ENCODE measurements around the gene FAM9C.

The FAM9C gene

DNA sequence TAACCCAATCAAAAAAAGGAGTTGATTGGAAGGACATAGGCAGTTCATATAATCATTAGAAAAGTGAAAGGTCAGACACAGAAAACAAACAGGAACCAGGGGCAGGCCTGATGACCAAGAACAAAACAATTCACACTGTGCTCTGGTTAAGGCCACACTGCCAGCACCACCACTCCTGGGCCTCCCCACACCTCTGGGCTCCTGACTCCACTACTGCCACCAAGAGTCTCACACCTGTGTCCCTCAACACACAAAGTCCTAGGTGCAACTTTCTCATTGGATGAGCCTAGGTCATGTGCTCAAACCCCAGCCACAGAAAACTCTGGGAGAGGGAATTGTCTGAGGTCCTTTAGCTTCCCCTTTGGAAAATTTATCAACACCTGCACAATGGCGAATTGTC lies 11.1 kb upstream of the FAM9C start:
- Histone ChIP-seq H3K9me3 (ENCODE audit: control insufficient read depth in 2 of 2, low read length in 2 of 2) (no peaks in the 10 kb centered on the region), H3K36me3 (ENCODE audit: control insufficient read depth in 2 of 2, insufficient read depth in 2 of 2, low read length in 2 of 2) (no peaks in the 10 kb centered on the region), H3K27ac (ENCODE audit: low read length) (no peak overlapping the region), H3K27me3 (ENCODE audit: control insufficient read depth in 1 of 2, insufficient read depth in 2 of 2, low read length in 2 of 2) (peaks cover 0 to 6% of the 10 kb centered on the region in 2 donors), H3K9ac (ENCODE audit: low read length in 2 of 2) (no peak overlapping the region), H3K4me3 (ENCODE audit: low read length in 2 of 2) (no peak overlapping the region), H3K4me1 (ENCODE audit: control insufficient read depth, insufficient read depth, low read length) (peaks cover 3% of the 10 kb centered on the region)

DNA sequence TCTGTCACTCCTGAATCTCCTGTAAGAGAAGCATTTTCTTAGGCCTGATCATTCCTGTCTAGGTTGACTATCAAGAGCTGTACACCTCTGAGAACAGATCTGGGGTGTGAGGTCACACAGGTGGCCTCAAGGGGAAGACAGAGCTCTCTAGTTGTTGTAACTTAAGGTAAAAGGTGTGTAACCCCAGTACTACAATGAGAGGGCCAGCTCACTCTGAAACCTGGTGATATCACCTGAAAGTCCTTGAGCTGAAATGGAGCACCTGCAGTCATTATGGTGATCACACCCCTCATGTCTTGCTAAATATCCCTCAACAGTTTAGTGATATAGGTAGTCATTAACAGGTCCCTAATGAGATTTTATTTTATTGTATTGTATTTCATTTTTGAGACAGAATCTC lies 8.8 kb upstream of the FAM9C start:
- H3K36me3 ChIP-seq (ENCODE audit: control insufficient read depth in 2 of 2, insufficient read depth in 2 of 2, low read length in 2 of 2): no peaks in the 10 kb centered on the region
- no peak overlapping the region for H3K9ac ChIP-seq (ENCODE audit: low read length in 2 of 2)
- H3K9me3 ChIP-seq (ENCODE audit: control insufficient read depth in 2 of 2, low read length in 2 of 2): no peaks in the 10 kb centered on the region
- H3K4me3 ChIP-seq (ENCODE audit: low read length in 2 of 2): no peak overlapping the region
- H3K4me1 ChIP-seq (ENCODE audit: control insufficient read depth, insufficient read depth, low read length): no peaks in the 10 kb centered on the region
- H3K27me3 ChIP-seq (ENCODE audit: control insufficient read depth in 1 of 2, insufficient read depth in 2 of 2, low read length in 2 of 2): peaks cover 0 to 6% of the 10 kb centered on the region in 2 donors
- H3K27ac ChIP-seq (ENCODE audit: low read length): no peak overlapping the region

DNA sequence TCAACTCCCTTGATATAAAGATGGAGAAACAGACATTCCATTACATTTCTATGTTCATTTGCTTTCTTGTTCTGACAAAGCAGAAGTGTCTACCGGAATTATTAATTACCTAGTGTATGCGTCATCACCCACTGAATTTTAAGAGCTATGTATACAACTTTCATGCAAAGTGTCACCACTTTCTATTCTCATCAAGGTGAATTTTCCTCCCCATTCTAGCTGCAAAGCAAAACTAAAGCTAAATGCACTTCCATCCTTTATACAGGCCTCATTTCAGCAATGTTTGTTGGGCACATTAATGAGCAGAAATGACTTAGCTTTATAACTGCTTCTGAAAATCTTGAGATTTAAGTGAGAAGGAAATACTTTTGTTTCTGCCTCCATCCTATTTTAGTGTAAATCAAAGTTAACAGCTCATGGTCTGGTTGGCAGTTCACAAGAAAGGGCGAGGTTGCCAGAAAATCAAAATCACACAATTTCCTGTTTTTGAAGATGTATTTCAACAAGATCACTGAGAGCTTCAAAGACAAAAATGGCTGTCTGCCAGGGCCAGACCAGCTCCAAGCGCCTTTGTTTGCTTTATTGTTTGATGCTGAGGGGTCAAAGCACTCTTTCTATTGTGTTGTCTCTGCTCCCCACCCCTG lies 7.2 kb upstream of the FAM9C start:
- no peak overlapping the region for H3K27ac ChIP-seq (ENCODE audit: low read length)
- no peaks in the 10 kb centered on the region for H3K27me3 ChIP-seq (ENCODE audit: control insufficient read depth in 1 of 2, insufficient read depth in 2 of 2, low read length in 2 of 2)
- H3K9me3 ChIP-seq (ENCODE audit: control insufficient read depth in 2 of 2, low read length in 2 of 2): no peaks in the 10 kb centered on the region
- H3K9ac ChIP-seq (ENCODE audit: low read length in 2 of 2): no peak overlapping the region
- H3K4me1 ChIP-seq (ENCODE audit: control insufficient read depth, insufficient read depth, low read length): no peaks in the 10 kb centered on the region
- no peak overlapping the region for H3K4me3 ChIP-seq (ENCODE audit: low read length in 2 of 2)
- no peaks in the 10 kb centered on the region for H3K36me3 ChIP-seq (ENCODE audit: control insufficient read depth in 2 of 2, insufficient read depth in 2 of 2, low read length in 2 of 2)

GRCh38 chrX:13051167-13051528 lies 6.7 kb upstream of the FAM9C start:
- Histone ChIP-seq H3K36me3 (ENCODE audit: control insufficient read depth in 2 of 2, insufficient read depth in 2 of 2, low read length in 2 of 2) (no peaks in the 10 kb centered on the region), H3K9ac (ENCODE audit: low read length in 2 of 2) (no peak overlapping the region), H3K27ac (ENCODE audit: low read length) (no peak overlapping the region), H3K9me3 (ENCODE audit: control insufficient read depth in 2 of 2, low read length in 2 of 2) (no peaks in the 10 kb centered on the region), H3K27me3 (ENCODE audit: control insufficient read depth in 1 of 2, insufficient read depth in 2 of 2, low read length in 2 of 2) (no peaks in the 10 kb centered on the region), H3K4me1 (ENCODE audit: control insufficient read depth, insufficient read depth, low read length) (no peaks in the 10 kb centered on the region), H3K4me3 (ENCODE audit: low read length in 2 of 2) (no peak overlapping the region)

DNA sequence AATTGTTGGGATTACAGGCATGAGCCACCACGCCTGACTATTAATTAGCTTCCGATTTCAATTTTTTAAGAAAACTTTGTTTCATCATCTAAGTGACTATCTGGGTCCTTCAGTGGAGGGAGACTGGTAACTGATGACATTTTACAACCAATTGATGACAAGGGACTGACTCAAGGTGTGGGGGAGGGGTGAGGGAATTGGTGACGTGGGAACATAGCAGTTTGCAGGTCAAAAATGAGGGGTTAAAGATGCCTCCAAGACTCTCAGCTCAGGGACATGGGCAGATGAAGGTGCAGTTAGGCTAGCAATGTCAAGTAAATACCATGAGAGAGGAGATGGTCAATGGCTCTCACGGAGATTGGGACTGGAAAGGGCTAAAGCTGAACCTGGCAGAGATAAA lies 5.7 kb upstream of the FAM9C start:
- Histone ChIP-seq H3K36me3 (ENCODE audit: control insufficient read depth in 2 of 2, insufficient read depth in 2 of 2, low read length in 2 of 2) (no peaks in the 10 kb centered on the region), H3K9ac (ENCODE audit: low read length in 2 of 2) (no peak overlapping the region), H3K27ac (ENCODE audit: low read length) (no peak overlapping the region), H3K4me3 (ENCODE audit: low read length in 2 of 2) (no peak overlapping the region), H3K27me3 (ENCODE audit: control insufficient read depth in 1 of 2, insufficient read depth in 2 of 2, low read length in 2 of 2) (no peaks in the 10 kb centered on the region), H3K4me1 (ENCODE audit: control insufficient read depth, insufficient read depth, low read length) (no peaks in the 10 kb centered on the region), H3K9me3 (ENCODE audit: control insufficient read depth in 2 of 2, low read length in 2 of 2) (no peaks in the 10 kb centered on the region)

DNA sequence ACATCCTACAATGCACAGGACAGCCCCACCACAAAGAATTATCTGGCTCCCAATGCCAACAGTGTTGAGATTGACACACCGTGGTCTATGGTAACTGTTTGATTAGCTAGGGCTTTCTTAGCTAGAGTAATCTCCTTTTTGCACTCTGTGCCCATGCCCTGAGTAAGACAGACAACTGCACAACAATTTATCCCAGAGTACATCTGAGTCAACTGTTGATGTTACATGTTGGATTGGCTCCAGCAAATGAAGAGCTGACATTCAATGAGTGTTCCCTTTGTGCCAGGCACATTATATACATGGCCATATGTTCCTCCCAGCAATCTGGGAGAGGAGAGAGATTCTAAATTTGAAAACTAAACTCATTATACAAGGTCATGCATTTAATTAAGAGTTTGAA lies 3.9 kb upstream of the FAM9C start:
- Histone ChIP-seq H3K4me1 (ENCODE audit: control insufficient read depth, insufficient read depth, low read length) (no peaks in the 10 kb centered on the region), H3K9me3 (ENCODE audit: control insufficient read depth in 2 of 2, low read length in 2 of 2) (no peaks in the 10 kb centered on the region), H3K4me3 (ENCODE audit: low read length in 2 of 2) (no peak overlapping the region), H3K36me3 (ENCODE audit: control insufficient read depth in 2 of 2, insufficient read depth in 2 of 2, low read length in 2 of 2) (no peaks in the 10 kb centered on the region), H3K27ac (ENCODE audit: low read length) (no peak overlapping the region), H3K9ac (ENCODE audit: low read length in 2 of 2) (no peak overlapping the region), H3K27me3 (ENCODE audit: control insufficient read depth in 1 of 2, insufficient read depth in 2 of 2, low read length in 2 of 2) (no peaks in the 10 kb centered on the region)

DNA sequence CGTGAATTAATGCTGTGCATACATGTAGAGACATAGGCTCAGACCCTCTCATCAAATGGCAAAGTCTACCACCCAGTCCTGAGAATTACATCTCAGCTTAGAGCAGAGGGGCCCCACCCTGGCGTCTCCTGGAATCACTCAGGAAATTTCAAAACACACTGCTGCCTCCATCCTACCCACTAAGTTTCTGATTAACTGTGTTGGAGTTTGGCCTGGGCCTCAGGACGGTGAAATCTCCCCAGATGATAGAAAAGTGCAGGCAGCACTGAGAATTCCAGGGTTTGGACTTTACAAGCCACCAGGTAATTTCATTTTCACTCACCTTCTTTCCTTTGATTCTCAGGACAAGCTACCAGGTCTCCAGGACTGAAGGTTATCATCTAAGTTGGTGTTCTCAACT lies 3.3 kb upstream of the FAM9C start:
- Histone ChIP-seq H3K36me3 (ENCODE audit: control insufficient read depth in 2 of 2, insufficient read depth in 2 of 2, low read length in 2 of 2) (no peaks in the 10 kb centered on the region), H3K4me1 (ENCODE audit: control insufficient read depth, insufficient read depth, low read length) (no peaks in the 10 kb centered on the region), H3K9me3 (ENCODE audit: control insufficient read depth in 2 of 2, low read length in 2 of 2) (no peaks in the 10 kb centered on the region), H3K4me3 (ENCODE audit: low read length in 2 of 2) (no peak overlapping the region), H3K27ac (ENCODE audit: low read length) (no peak overlapping the region), H3K9ac (ENCODE audit: low read length in 2 of 2) (no peak overlapping the region), H3K27me3 (ENCODE audit: control insufficient read depth in 1 of 2, insufficient read depth in 2 of 2, low read length in 2 of 2) (no peaks in the 10 kb centered on the region)

DNA sequence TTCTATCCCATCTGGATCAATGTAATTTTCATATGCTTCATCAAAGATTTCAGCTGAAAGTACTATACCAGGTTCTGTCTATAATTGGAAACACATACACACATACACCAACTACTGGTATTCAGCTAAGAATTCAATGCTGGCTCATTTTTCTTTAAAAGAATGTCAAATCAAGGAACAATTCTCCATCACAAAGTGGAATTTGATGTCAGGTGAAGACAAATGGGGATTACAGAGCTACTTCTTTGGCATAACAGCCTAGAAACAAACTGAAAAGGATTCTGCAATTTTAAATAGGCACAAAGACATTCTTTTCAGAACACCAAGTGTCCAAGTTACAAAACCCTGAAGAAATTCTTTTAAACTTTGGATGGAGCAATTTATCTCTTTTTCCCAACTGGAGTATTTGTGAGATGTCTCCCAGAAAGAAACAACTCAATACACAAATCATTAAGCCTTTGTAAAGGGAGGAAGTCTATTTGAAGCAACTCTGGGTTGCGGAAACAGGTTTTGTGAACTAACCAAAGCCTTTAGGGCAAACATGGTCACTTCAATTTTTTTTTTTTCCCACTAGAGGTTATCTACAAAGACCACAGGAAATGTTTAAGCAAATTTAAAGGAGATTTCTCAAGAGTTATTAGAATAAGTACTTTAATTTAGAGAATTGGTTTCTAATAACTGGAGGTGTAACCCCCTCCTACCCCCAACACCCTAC lies 1.9 kb upstream of the FAM9C start:
- no peak overlapping the region for H3K4me3 ChIP-seq (ENCODE audit: low read length in 2 of 2)
- H3K27ac ChIP-seq (ENCODE audit: low read length): no peak overlapping the region
- H3K27me3 ChIP-seq (ENCODE audit: control insufficient read depth in 1 of 2, insufficient read depth in 2 of 2, low read length in 2 of 2): no peaks in the 10 kb centered on the region
- H3K9ac ChIP-seq (ENCODE audit: low read length in 2 of 2): no peak overlapping the region
- H3K9me3 ChIP-seq (ENCODE audit: control insufficient read depth in 2 of 2, low read length in 2 of 2): no peaks in the 10 kb centered on the region
- H3K4me1 ChIP-seq (ENCODE audit: control insufficient read depth, insufficient read depth, low read length): no peaks in the 10 kb centered on the region
- no peaks in the 10 kb centered on the region for H3K36me3 ChIP-seq (ENCODE audit: control insufficient read depth in 2 of 2, insufficient read depth in 2 of 2, low read length in 2 of 2)

- Histone ChIP-seq H3K9me3 (ENCODE audit: control insufficient read depth in 2 of 2, low read length in 2 of 2) (no peaks in the 10 kb centered on the region), H3K9ac (ENCODE audit: low read length in 2 of 2) (no peak overlapping the region), H3K4me3 (ENCODE audit: low read length in 2 of 2) (no peak overlapping the region), H3K4me1 (ENCODE audit: control insufficient read depth, insufficient read depth, low read length) (no peaks in the 10 kb centered on the region), H3K36me3 (ENCODE audit: control insufficient read depth in 2 of 2, insufficient read depth in 2 of 2, low read length in 2 of 2) (no peaks in the 10 kb centered on the region), H3K27ac (ENCODE audit: low read length) (no peak overlapping the region), H3K27me3 (ENCODE audit: control insufficient read depth in 1 of 2, insufficient read depth in 2 of 2, low read length in 2 of 2) (no peaks in the 10 kb centered on the region)
Measured at GRCh38 chrX:13043938-13044337, 482 bp downstream of the FAM9C start.

DNA sequence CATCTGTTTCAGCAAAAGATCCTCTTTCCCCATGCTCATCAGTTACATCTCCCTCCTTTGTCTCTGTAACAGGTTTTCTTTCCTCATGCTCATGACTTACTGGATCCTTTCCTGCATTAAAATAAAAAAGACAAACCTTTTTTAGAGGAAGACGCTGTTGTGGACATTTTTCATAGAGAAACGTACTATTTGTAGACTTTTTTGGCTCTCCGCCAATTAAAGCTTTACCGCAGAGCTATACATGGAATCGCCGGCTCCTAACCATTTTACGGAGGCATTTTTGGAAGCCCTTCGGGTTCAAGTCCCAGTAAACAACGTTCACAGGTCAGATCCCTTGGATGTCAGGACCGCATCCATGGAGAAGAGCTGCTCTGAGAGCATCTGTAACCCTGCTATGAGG lies 1.3 kb downstream of the FAM9C start:
- H3K4me1 ChIP-seq (ENCODE audit: control insufficient read depth, insufficient read depth, low read length): no peaks in the 10 kb centered on the region
- H3K36me3 ChIP-seq (ENCODE audit: control insufficient read depth in 2 of 2, insufficient read depth in 2 of 2, low read length in 2 of 2): no peaks in the 10 kb centered on the region
- H3K4me3 ChIP-seq (ENCODE audit: low read length in 2 of 2): no peak overlapping the region
- no peaks in the 10 kb centered on the region for H3K27me3 ChIP-seq (ENCODE audit: control insufficient read depth in 1 of 2, insufficient read depth in 2 of 2, low read length in 2 of 2)
- no peak overlapping the region for H3K27ac ChIP-seq (ENCODE audit: low read length)
- no peak overlapping the region for H3K9ac ChIP-seq (ENCODE audit: low read length in 2 of 2)
- no peaks in the 10 kb centered on the region for H3K9me3 ChIP-seq (ENCODE audit: control insufficient read depth in 2 of 2, low read length in 2 of 2)

- H3K4me1 ChIP-seq (ENCODE audit: control insufficient read depth, insufficient read depth, low read length): no peaks in the 10 kb centered on the region
- no peaks in the 10 kb centered on the region for H3K36me3 ChIP-seq (ENCODE audit: control insufficient read depth in 2 of 2, insufficient read depth in 2 of 2, low read length in 2 of 2)
- no peak overlapping the region for H3K9ac ChIP-seq (ENCODE audit: low read length in 2 of 2)
- H3K4me3 ChIP-seq (ENCODE audit: low read length in 2 of 2): no peak overlapping the region
- H3K27ac ChIP-seq (ENCODE audit: low read length): no peak overlapping the region
- no peaks in the 10 kb centered on the region for H3K27me3 ChIP-seq (ENCODE audit: control insufficient read depth in 1 of 2, insufficient read depth in 2 of 2, low read length in 2 of 2)
- H3K9me3 ChIP-seq (ENCODE audit: control insufficient read depth in 2 of 2, low read length in 2 of 2): no peaks in the 10 kb centered on the region
Measured at GRCh38 chrX:13036896-13037295, 7.5 kb downstream of the FAM9C start.

Measured in stomach smooth muscle (tissue), 2 donors.